Osteocyte (in vitro differentiated cells): ENCODE results near the gene ACTR1A. TPM values are rescaled to one million over a fixed set of nuclear protein-coding genes. Genes with fewer than 3 reads are reported as not detected.
"Not testable (repeated sequence)": the region's sequence is repeated elsewhere in the genome, so short reads cannot be mapped to it uniquely, and the experiment has no call there.

Experiments used
- DNase-seq: peaks from one replicate; pipeline ENCODE4 v3.0.0; 2021; ENCODE audit warnings: mixed read lengths; ENCODE audit not compliant: unreplicated experiment; ENCODE audit errors: extremely low spot score
- H3K27ac Mint-ChIP-seq: one replicate; pipeline ENCODE4 v1.8.0; 2021; ENCODE audit warnings: mild to moderate bottlenecking, mixed read lengths; ENCODE audit not compliant: unreplicated experiment
- H3K27me3 Mint-ChIP-seq: one replicate; pipeline ENCODE4 v1.8.0; 2021; ENCODE audit warnings: mixed read lengths; ENCODE audit not compliant: unreplicated experiment
- H3K36me3 Mint-ChIP-seq: one replicate; pipeline ENCODE4 v1.8.0; 2021; ENCODE audit warnings: mixed read lengths; ENCODE audit not compliant: unreplicated experiment
- H3K4me1 Mint-ChIP-seq: one replicate; pipeline ENCODE4 v1.8.0; 2021; ENCODE audit warnings: mixed read lengths; ENCODE audit not compliant: unreplicated experiment
- H3K4me3 Mint-ChIP-seq: one replicate; pipeline ENCODE4 v1.8.0; 2021; ENCODE audit warnings: mild to moderate bottlenecking, moderate library complexity, mixed read lengths; ENCODE audit not compliant: unreplicated experiment
- H3K9me3 Mint-ChIP-seq: one replicate; pipeline ENCODE4 v1.8.0; 2021; ENCODE audit warnings: mixed read lengths; ENCODE audit not compliant: unreplicated experiment
- CTCF ChIP-seq: fragments of 200-600 bp; sonication (generic); IDR thresholded peaks from 2 replicates; pipeline ENCODE4 v1.5.0; 2021; ENCODE audit warnings: antibody characterized with exemption, mild to moderate bottlenecking, moderate library complexity
- total RNA-seq: library from RNA; stranded (reverse); gene quantifications from 2 replicates; pipeline ENCODE4 v1.2.1, GENCODE V29; 2021

Gene ACTR1A
- total RNA-seq, 1 donor from 2014 or later: 123 TPM

- DNase-seq: peak; percentile 99
- Mint-ChIP-seq H3K4me3 (peak within 1 kb of the TSS; percentile 94), H3K27me3 (no peaks in the 10 kb centered on the region), H3K27ac (peak within 1 kb of the TSS; percentile 54), H3K36me3 (peaks cover 2% of the 10 kb centered on the region), H3K9me3 (no peaks in the 10 kb centered on the region), H3K4me1 (peaks cover 31% of the 10 kb centered on the region)
- peak; percentile 94 for TF ChIP-seq CTCF
Observed at GRCh38 chr10:102503264-102504178, 1.0 kb upstream of the ACTR1A start, which contains the start of gene SUFU. TSS of gene SUFU (plus strand) at chr10:102503972. CDS start at chr10:102504153, 181 bp downstream.

GRCh38 chr10:102502029-102502336, 529 bp downstream of the ACTR1A start:
- no peak overlapping the region for H3K27ac Mint-ChIP-seq
- TF ChIP-seq CTCF: no peak
- no peaks in the 10 kb centered on the region for H3K36me3 Mint-ChIP-seq
- no peaks in the 10 kb centered on the region for H3K27me3 Mint-ChIP-seq
- H3K9me3 Mint-ChIP-seq: no peaks in the 10 kb centered on the region
- peaks cover 28% of the 10 kb centered on the region for H3K4me1 Mint-ChIP-seq
- DNase-seq: peak; percentile 100
- no peak overlapping the region for H3K4me3 Mint-ChIP-seq

- TF ChIP-seq CTCF: no peak
- Mint-ChIP-seq H3K27me3 (no peaks in the 10 kb centered on the region), H3K36me3 (no peaks in the 10 kb centered on the region), H3K27ac (no peak overlapping the region), H3K4me3 (no peak overlapping the region), H3K4me1 (peaks cover 28% of the 10 kb centered on the region), H3K9me3 (no peaks in the 10 kb centered on the region)
- DNase-seq: no peak
Observed at GRCh38 chr10:102501201-102502028, 1.1 kb downstream of the ACTR1A start.

- DNase-seq, H3K27ac Mint-ChIP-seq, H3K4me3 Mint-ChIP-seq: not testable (repeated sequence)
Observed at GRCh38 chr10:102500686-102501085, 1.8 kb downstream of the ACTR1A start.

GRCh38 chr10:102499356-102499755, 3.2 kb downstream of the ACTR1A start:
- H3K4me3 Mint-ChIP-seq: no peak overlapping the region
- H3K27ac Mint-ChIP-seq: no peak overlapping the region
- TF ChIP-seq CTCF: no peak
- H3K4me1 Mint-ChIP-seq: peaks cover 13% of the 10 kb centered on the region
- H3K36me3 Mint-ChIP-seq: no peaks in the 10 kb centered on the region
- H3K27me3 Mint-ChIP-seq: no peaks in the 10 kb centered on the region
- no peak for DNase-seq
- H3K9me3 Mint-ChIP-seq: no peaks in the 10 kb centered on the region

More at GRCh38 chr10:102500686-102501085, 1.8 kb downstream of the ACTR1A start:
- not testable (repeated sequence) for H3K36me3 Mint-ChIP-seq, H3K9me3 Mint-ChIP-seq, H3K27me3 Mint-ChIP-seq
- peaks cover 24% of the 10 kb centered on the region for H3K4me1 Mint-ChIP-seq
